Keratinocyte (primary cell): ENCODE measurements around the gene GRK5. TPM values are rescaled to one million over a fixed set of nuclear protein-coding genes. Genes with fewer than 3 reads are reported as not detected.

Experiments used
- DNase-seq: peaks from one replicate; pipeline ENCODE4 v3.0.0-alpha.2; 2011; ENCODE audit warnings: low read depth, missing footprints, low spot score
- FAIRE-seq: peaks from 2 replicates; lab custom pipeline; 2011; peaks lifted over from hg19 to GRCh38; lab: Jason Lieb, UNC
- H2AFZ ChIP-seq: 2 replicates; pipeline ENCODE4 v1.6.0; 2012; ENCODE audit warnings: low read length, control low read depth, inconsistent platforms; ENCODE audit not compliant: control insufficient read depth
- H3K27ac ChIP-seq: 2 replicates; pipeline ENCODE4 v1.5.1; 2011; ENCODE audit warnings: low read length; ENCODE audit not compliant: control insufficient read depth, insufficient read depth
- H3K27me3 ChIP-seq: 3 replicates; pipeline ENCODE4 v1.6.0; 2011; ENCODE audit warnings: low read length; ENCODE audit not compliant: control insufficient read depth, insufficient read depth; ENCODE audit errors: extremely low read depth
- H3K36me3 ChIP-seq, 2 experiments: 2 replicates in 1 of 2; 3 replicates in 1 of 2; pipeline ENCODE4 v1.5.1; 2011; ENCODE audit warnings: low read length in 2 of 2, mild to moderate bottlenecking in 1 of 2; ENCODE audit not compliant: control insufficient read depth in 2 of 2, insufficient read depth in 2 of 2; ENCODE audit errors: extremely low read depth in 1 of 2
- H3K4me1 ChIP-seq: 3 replicates; pipeline ENCODE4 v1.5.1; 2011; ENCODE audit warnings: low read length; ENCODE audit not compliant: control insufficient read depth, insufficient read depth; ENCODE audit errors: extremely low read depth
- H3K4me2 ChIP-seq: 3 replicates; pipeline ENCODE4 v1.6.0; 2011; ENCODE audit warnings: low read depth, low read length; ENCODE audit not compliant: control insufficient read depth, insufficient read depth; ENCODE audit errors: extremely low read depth
- H3K4me3 ChIP-seq, 3 experiments: fragments of 200-600 bp in 1 of 3; sonication (generic) in 1 of 3; 2 replicates in 2 of 3; 3 replicates in 1 of 3; pipeline ENCODE4 v1.5.1; 2011 to 2016; ENCODE audit warnings: low read length in 3 of 3, mild to moderate bottlenecking in 3 of 3, control low read depth in 2 of 3, inconsistent platforms in 1 of 3, low read depth in 1 of 3, mixed read lengths in 1 of 3, mixed run types in 1 of 3, moderate library complexity in 1 of 3; ENCODE audit not compliant: control insufficient read depth in 2 of 3, insufficient read depth in 2 of 3; ENCODE audit errors: extremely low read depth in 1 of 3
- H3K79me2 ChIP-seq: 2 replicates; pipeline ENCODE4 v1.6.0; 2012; ENCODE audit warnings: low read length; ENCODE audit not compliant: control insufficient read depth, insufficient read depth
- H3K9ac ChIP-seq: 3 replicates; pipeline ENCODE4 v1.6.0; 2011; ENCODE audit warnings: low read length; ENCODE audit not compliant: control insufficient read depth, insufficient read depth; ENCODE audit errors: extremely low read depth
- H3K9me1 ChIP-seq: 3 replicates; pipeline ENCODE4 v1.6.0; 2011; ENCODE audit warnings: low read length; ENCODE audit not compliant: control insufficient read depth, insufficient read depth; ENCODE audit errors: extremely low read depth
- H3K9me3 ChIP-seq: 2 replicates; pipeline ENCODE4 v1.5.1; 2012; ENCODE audit warnings: low read depth, low read length; ENCODE audit not compliant: control insufficient read depth
- H4K20me1 ChIP-seq: 3 replicates; pipeline ENCODE4 v1.6.0; 2011; ENCODE audit warnings: low read length; ENCODE audit not compliant: control insufficient read depth, insufficient read depth; ENCODE audit errors: extremely low read depth
- EZH2 ChIP-seq: IDR thresholded peaks from one replicate; pipeline ENCODE4 v1.6.1; 2012; ENCODE audit warnings: inconsistent platforms, mild to moderate bottlenecking, low read length, moderate library complexity
- dilution Hi-C: fragments of 300-500 bp; cut with MboI; formaldehyde crosslinking; loops from one replicate; pipeline ENCODE4 v1.7.0; 2020; ENCODE audit warnings: low sequenced_read_pairs; ENCODE audit not compliant: extremely low pct_ligation_motif_present
- polyA plus RNA-seq, 5 experiments: library from polyadenylated mRNA; depleted of rRNA in 3 of 5; stranded (reverse) in 3 of 5; stranded (forward) in 1 of 5; unstranded in 1 of 5; fragments of >200 nt; gene quantifications; 1 replicate in 1 of 5; 2 replicates in 3 of 5; 3 replicates in 1 of 5; pipeline versions ENCODE4 v1.2.1 to v1.2.3, GENCODE V29; 2011 to 2012; ENCODE audit warnings: missing spikeins in 2 of 5, low read depth in 1 of 5, low replicate concordance in 1 of 5
- TF ChIP-seq, protein P1 (sequence below), 3 experiments: IDR thresholded peaks in 1 of 3; conservative IDR thresholded peaks in 1 of 3; optimal IDR thresholded peaks in 1 of 3; 2 replicates in 2 of 3; 3 replicates in 1 of 3; pipeline versions ENCODE3 to v1.5.1; 2011; ENCODE audit warnings: low read length in 3 of 3, mild to moderate bottlenecking in 3 of 3, moderate library complexity in 2 of 3, control low read depth in 1 of 3, inconsistent platforms in 1 of 3; ENCODE audit not compliant: insufficient read depth in 2 of 3; ENCODE audit errors: extremely low read depth in 1 of 3

GRK5 gene
- polyA plus RNA-seq, 1 donor (not counting 4 experiments of a cell fraction or from before 2014, with no cell fraction given) = 7.6 TPM

DNA sequence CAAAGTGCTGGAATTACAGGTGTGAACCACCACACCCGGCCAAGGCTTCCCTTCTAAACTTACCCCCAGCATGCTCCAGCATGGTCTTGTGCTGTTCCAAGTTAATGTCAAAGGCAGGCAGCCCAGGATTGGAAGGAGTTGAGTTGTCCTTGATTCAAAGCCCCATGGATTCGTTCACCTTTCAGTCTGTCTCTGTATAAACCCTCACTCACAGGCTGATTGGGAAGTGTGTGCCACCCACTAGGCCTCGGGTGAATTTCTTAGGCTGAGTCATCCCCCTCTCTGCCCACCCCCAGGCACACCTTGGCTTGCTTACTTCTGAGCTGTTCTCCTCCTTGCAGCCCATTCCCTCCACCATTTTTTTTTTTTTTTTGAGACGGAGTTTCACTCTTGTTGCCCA is 15.5 kb upstream of the GRK5 start:
- no peaks in the 10 kb centered on the region for H3K9me1 ChIP-seq
- TF ChIP-seq, protein P1, sequence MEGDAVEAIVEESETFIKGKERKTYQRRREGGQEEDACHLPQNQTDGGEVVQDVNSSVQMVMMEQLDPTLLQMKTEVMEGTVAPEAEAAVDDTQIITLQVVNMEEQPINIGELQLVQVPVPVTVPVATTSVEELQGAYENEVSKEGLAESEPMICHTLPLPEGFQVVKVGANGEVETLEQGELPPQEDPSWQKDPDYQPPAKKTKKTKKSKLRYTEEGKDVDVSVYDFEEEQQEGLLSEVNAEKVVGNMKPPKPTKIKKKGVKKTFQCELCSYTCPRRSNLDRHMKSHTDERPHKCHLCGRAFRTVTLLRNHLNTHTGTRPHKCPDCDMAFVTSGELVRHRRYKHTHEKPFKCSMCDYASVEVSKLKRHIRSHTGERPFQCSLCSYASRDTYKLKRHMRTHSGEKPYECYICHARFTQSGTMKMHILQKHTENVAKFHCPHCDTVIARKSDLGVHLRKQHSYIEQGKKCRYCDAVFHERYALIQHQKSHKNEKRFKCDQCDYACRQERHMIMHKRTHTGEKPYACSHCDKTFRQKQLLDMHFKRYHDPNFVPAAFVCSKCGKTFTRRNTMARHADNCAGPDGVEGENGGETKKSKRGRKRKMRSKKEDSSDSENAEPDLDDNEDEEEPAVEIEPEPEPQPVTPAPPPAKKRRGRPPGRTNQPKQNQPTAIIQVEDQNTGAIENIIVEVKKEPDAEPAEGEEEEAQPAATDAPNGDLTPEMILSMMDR (optimal IDR thresholded peaks at IDR 0.05 in 1 of 3, IDR thresholded peaks at IDR 0.05 in 1 of 3, conservative IDR thresholded peaks at IDR 0.05 in 1 of 3; ENCODE audit: extremely low read depth in 1 of 3, insufficient read depth in 2 of 3, low read length in 3 of 3) = no peak
- no peak for TF ChIP-seq EZH2
- H3K4me3 ChIP-seq = no peak overlapping the region
- H3K27ac ChIP-seq = no peak overlapping the region
- FAIRE-seq = peak; percentile 80
- dilution Hi-C loops = no loop called here
- H3K36me3 ChIP-seq = no peaks in the 10 kb centered on the region
- no peak overlapping the region for H3K9ac ChIP-seq
- H2AFZ ChIP-seq = no peak overlapping the region
- no peaks in the 10 kb centered on the region for H3K27me3 ChIP-seq
- no peak overlapping the region for H3K4me2 ChIP-seq
- H3K9me3 ChIP-seq = no peaks in the 10 kb centered on the region
- peaks cover 18% of the 10 kb centered on the region for H3K4me1 ChIP-seq
- no peaks in the 10 kb centered on the region for H3K79me2 ChIP-seq
- no peaks in the 10 kb centered on the region for H4K20me1 ChIP-seq
- peak; percentile 68 for DNase-seq

DNA sequence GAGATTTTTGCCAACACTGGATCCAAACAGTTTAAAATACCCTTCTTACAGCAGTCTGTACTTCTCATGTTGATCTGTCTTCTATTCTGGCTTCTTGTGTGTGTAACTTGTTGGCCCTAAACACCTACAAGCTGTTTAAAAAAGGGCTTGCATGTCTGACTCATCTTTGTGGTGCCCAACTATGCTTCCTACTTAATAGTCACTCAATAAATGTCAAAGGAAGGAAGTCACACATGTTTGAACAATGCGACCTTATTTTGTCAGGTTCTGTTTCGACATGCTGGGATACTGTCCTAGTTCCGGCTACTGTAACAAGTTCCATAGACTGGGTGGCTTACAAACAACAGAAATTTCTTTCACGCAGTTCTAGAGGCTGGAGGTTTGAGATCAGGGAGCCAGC is 9.4 kb upstream of the GRK5 start:
- Histone ChIP-seq H2AFZ (no peak overlapping the region), H3K9me3 (no peaks in the 10 kb centered on the region), H3K4me2 (peak overlapping the region; percentile 70), H3K9ac (no peak overlapping the region), H3K27me3 (no peaks in the 10 kb centered on the region), H3K79me2 (no peaks in the 10 kb centered on the region), H3K36me3 (no peaks in the 10 kb centered on the region), H4K20me1 (no peaks in the 10 kb centered on the region), H3K9me1 (no peaks in the 10 kb centered on the region), H3K27ac (peak overlapping the region; percentile 63), H3K4me1 (peaks cover 38% of the 10 kb centered on the region), H3K4me3 (peak overlapping the region in 2 of 3 experiments; percentile 4 to 14)
- DNase-seq (peak; percentile 96), FAIRE-seq (peak; percentile 83)
- dilution Hi-C loops = no loop called here
- TF ChIP-seq, protein P1 (optimal IDR thresholded peaks at IDR 0.05 in 1 of 3, IDR thresholded peaks at IDR 0.05 in 1 of 3, conservative IDR thresholded peaks at IDR 0.05 in 1 of 3; ENCODE audit: extremely low read depth in 1 of 3, insufficient read depth in 2 of 3, low read length in 3 of 3) = no peak
- TF ChIP-seq EZH2 = no peak
